Measurements from ENCODE around the gene NMNAT3. TPM values are rescaled to one million over a fixed set of nuclear protein-coding genes. Genes with fewer than 3 reads are reported as not detected.
A peak's percentile ranks its signal among the peaks of the same experiment; 100 is the strongest.

The NMNAT3 gene
- total and polyA plus RNA-seq, 8 donors, result 3.6 to 24.9 (median 7.0) TPM

- DNase-seq, result no peak
- Histone ChIP-seq H3K36me3 (peaks cover 0 to 12% (median 0%) of the 10 kb centered on the region in 4 donors), H3K4me1 (no peaks in the 10 kb centered on the region), H3K27ac (no peak overlapping the region), H3K4me3 (no peak overlapping the region), H3K9me3 (no peaks in the 10 kb centered on the region), H3K27me3 (no peaks in the 10 kb centered on the region)
- intact Hi-C loops (cut with DNase I; ENCODE audit: low total_unique reads), result no loop called here
- WGBS, 5 donors, result 62 to 79% (median 73%) methylated on average over 5 to 6 of the region's 6 CpGs
- TF ChIP-seq EP300 (IDR thresholded peaks at IDR 0.05) (no peak), CTCF (IDR thresholded peaks at IDR 0.05) (no peak), POLR2A (IDR thresholded peaks at IDR 0.05) (no peak)
Observed at GRCh38 chr3:139518306-139518705, 159.5 kb downstream of the NMNAT3 start.

DNA sequence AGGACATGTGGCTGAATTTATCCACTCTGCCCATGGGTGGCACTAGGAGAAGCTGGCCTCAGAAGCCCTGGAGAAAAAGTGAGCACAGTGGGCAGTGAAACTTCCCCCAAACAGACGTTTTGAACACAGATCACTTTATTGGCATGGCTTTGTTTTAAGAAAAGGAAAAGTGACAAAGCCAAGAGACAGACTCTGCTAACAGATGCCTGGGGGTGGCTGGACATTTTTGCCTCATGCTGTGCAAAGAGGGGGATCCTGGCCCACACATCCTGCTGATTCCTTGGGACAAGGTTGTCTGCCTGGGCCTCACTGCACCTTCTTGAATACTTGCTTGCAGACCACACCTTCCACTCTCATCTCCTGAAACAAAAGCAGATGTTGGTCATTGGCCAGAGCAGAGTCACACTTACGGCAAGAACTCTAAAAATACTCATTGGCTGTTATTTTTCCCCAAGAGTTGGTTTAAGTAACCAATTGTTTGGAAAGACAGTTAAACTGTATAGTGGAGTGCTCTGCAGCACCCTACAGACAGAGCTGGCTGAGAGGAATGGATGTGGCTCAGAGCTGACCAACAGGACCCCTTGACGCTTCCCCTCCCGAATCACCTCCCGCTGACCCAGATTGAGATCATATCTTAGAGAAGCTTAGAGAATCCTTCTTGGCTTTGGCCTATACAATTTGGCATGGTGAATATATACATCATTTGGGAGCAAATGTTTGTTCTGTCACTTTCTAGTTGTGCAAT lies 160.3 kb downstream of the NMNAT3 start:
- WGBS, 5 donors, result 76 to 83% (median 82%) methylated on average over 5 of the region's 5 CpGs
- Histone ChIP-seq H3K36me3 (peaks cover 0 to 12% (median 0%) of the 10 kb centered on the region in 4 donors), H3K27ac (no peak overlapping the region), H3K4me1 (no peaks in the 10 kb centered on the region), H3K27me3 (no peaks in the 10 kb centered on the region), H3K4me3 (no peak overlapping the region), H3K9me3 (no peaks in the 10 kb centered on the region)
- intact Hi-C loops (cut with DNase I; ENCODE audit: low total_unique reads), result no loop called here
- DNase-seq, result peak in 1 of 2 donors; percentile 44
- TF ChIP-seq POLR2AphosphoS5 (IDR thresholded peaks at IDR 0.05), result no peak
- TF ChIP-seq CTCF (IDR thresholded peaks at IDR 0.05), result no peak
- no peak for TF ChIP-seq POLR2A (IDR thresholded peaks at IDR 0.05)
- no peak for TF ChIP-seq EP300 (IDR thresholded peaks at IDR 0.05)

DNA sequence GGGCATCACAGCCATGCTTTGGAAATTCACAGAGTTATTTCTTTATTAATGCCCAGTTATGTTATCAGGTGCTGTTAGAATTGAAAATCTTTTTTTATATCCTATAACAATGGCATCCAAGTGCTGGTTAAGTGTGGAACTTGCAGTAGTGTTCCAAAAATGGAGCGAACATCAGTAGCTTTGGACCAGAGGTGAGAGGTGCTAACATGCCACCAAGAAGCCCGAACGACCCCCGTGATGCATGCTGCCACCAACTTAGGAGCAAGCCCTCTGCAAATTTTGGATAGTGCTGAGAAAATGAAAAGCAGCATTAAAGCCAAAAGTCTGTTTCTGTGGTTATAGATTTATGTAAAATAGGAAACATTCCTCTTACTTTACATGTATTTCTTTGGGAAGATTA lies 163.0 kb downstream of the NMNAT3 start:
- TF ChIP-seq CTCF (IDR thresholded peaks at IDR 0.05) (no peak), EP300 (IDR thresholded peaks at IDR 0.05) (no peak), POLR2AphosphoS5 (IDR thresholded peaks at IDR 0.05) (no peak), POLR2A (IDR thresholded peaks at IDR 0.05) (no peak)

More for the DNA sequence above, 163.0 kb downstream of the NMNAT3 start:
- H3K4me1 ChIP-seq, result no peaks in the 10 kb centered on the region
- no peaks in the 10 kb centered on the region for H3K27me3 ChIP-seq
- WGBS, 5 donors, result 90 to 97% (median 95%) methylated on average over 4 of the region's 4 CpGs
- no peak overlapping the region for H3K27ac ChIP-seq
- intact Hi-C loops (cut with DNase I; ENCODE audit: low total_unique reads), result no loop called here
- peaks cover 0 to 12% (median 0%) of the 10 kb centered on the region in 4 donors for H3K36me3 ChIP-seq
- no peaks in the 10 kb centered on the region for H3K9me3 ChIP-seq
- DNase-seq, result no peak
- no peak overlapping the region for H3K4me3 ChIP-seq

Small RNAs within 50 kb of the gene (small RNA-seq; reads per million reads assigned to genes)
- 0 reads per million in 4 donors for gene RN7SL724P

Other genes with a start within 250 kb of the NMNAT3 start
- 10 to 100 TPM in 1 of 5 donors, not detected in 4; 52.7 TPM for gene RBP2, start 201.5 kb downstream of the NMNAT3 start, total RNA-seq
- 1 to 10 TPM in 1 of 3 donors, not detected in 2; 2.9 TPM for gene RBP2, start 201.5 kb downstream of the NMNAT3 start, polyA plus RNA-seq
- gene RBP1, start 138.2 kb downstream of the NMNAT3 start, total RNA-seq, result 10 to 100 TPM in 2 of 5 donors, 1 to 10 TPM in 1, not detected in 2; 2.7 to 34.1 (median 15.1) TPM
- gene RBP1, start 138.2 kb downstream of the NMNAT3 start, polyA plus RNA-seq, result 10 to 100 TPM; 47.3 to 89.4 (median 61.1) TPM

Measured in stomach (tissue), 9 donors.